HUES6 (cell line): ENCODE results near the gene RAD51B.

Source experiments
- H3K27ac ChIP-seq: 2 replicates; pipeline ENCODE4 v1.7.0; 2013; ENCODE audit warnings: low read depth, mild to moderate bottlenecking, low read length, inconsistent platforms
- H3K27me3 ChIP-seq: 2 replicates; pipeline ENCODE4 v1.6.1; 2013; ENCODE audit warnings: low read length; ENCODE audit not compliant: control insufficient read depth, insufficient read depth
- H3K36me3 ChIP-seq: 2 replicates; pipeline ENCODE4 v1.6.1; 2013; ENCODE audit warnings: low read length; ENCODE audit not compliant: control insufficient read depth, insufficient read depth
- H3K4me1 ChIP-seq: 2 replicates; pipeline ENCODE4 v1.6.1; 2013; ENCODE audit warnings: low read length; ENCODE audit not compliant: control insufficient read depth, insufficient read depth
- H3K4me3 ChIP-seq: 2 replicates; pipeline ENCODE4 v1.5.1; 2013; ENCODE audit warnings: low read depth, low read length
- H3K9ac ChIP-seq: one replicate; pipeline ENCODE4 v1.6.1; 2013; ENCODE audit warnings: mild to moderate bottlenecking, low read length
- H3K9me3 ChIP-seq: 2 replicates; pipeline ENCODE4 v1.6.1; 2013; ENCODE audit warnings: low read depth, low read length; ENCODE audit not compliant: control insufficient read depth, insufficient read depth

RAD51B gene

GRCh38 chr14:67951529-67952135, 132.1 kb downstream of the RAD51B start:
- H3K27me3 ChIP-seq = no peaks in the 10 kb centered on the region
- no peak overlapping the region for H3K9ac ChIP-seq
- no peaks in the 10 kb centered on the region for H3K36me3 ChIP-seq
- H3K4me3 ChIP-seq = no peak overlapping the region
- no peak overlapping the region for H3K27ac ChIP-seq
- peaks cover 13% of the 10 kb centered on the region for H3K9me3 ChIP-seq
- no peaks in the 10 kb centered on the region for H3K4me1 ChIP-seq

GRCh38 chr14:67952381-67952780, 132.8 kb downstream of the RAD51B start:
- Histone ChIP-seq H3K4me1 (no peaks in the 10 kb centered on the region), H3K9ac (no peak overlapping the region), H3K4me3 (no peak overlapping the region), H3K9me3 (peaks cover 13% of the 10 kb centered on the region), H3K27me3 (no peaks in the 10 kb centered on the region), H3K36me3 (no peaks in the 10 kb centered on the region), H3K27ac (no peak overlapping the region)

GRCh38 chr14:67952786-67953185, 133.2 kb downstream of the RAD51B start:
- Histone ChIP-seq H3K9ac (no peak overlapping the region), H3K27me3 (no peaks in the 10 kb centered on the region), H3K27ac (no peak overlapping the region), H3K4me1 (no peaks in the 10 kb centered on the region), H3K36me3 (no peaks in the 10 kb centered on the region), H3K4me3 (no peak overlapping the region), H3K9me3 (peaks cover 13% of the 10 kb centered on the region)

GRCh38 chr14:67955261-67955660, 135.7 kb downstream of the RAD51B start:
- peaks cover 2% of the 10 kb centered on the region; the same call in 1 of the 2 replicates for H3K9me3 ChIP-seq
- H3K27me3 ChIP-seq = no peaks in the 10 kb centered on the region
- no peaks in the 10 kb centered on the region for H3K4me1 ChIP-seq
- no peak overlapping the region for H3K4me3 ChIP-seq
- no peaks in the 10 kb centered on the region for H3K36me3 ChIP-seq
- no peak overlapping the region for H3K9ac ChIP-seq
- H3K27ac ChIP-seq = no peak overlapping the region

GRCh38 chr14:67957946-67958345, 138.4 kb downstream of the RAD51B start:
- Histone ChIP-seq H3K27ac (no peak overlapping the region), H3K9me3 (no peaks in the 10 kb centered on the region), H3K9ac (no peak overlapping the region), H3K27me3 (no peaks in the 10 kb centered on the region), H3K4me3 (no peak overlapping the region), H3K4me1 (no peaks in the 10 kb centered on the region), H3K36me3 (no peaks in the 10 kb centered on the region)

- H3K27ac ChIP-seq = no peak overlapping the region
- no peak overlapping the region for H3K4me3 ChIP-seq
- H3K36me3 ChIP-seq = 0 out of 2 replicates have a peak, but pooled peaks cover 4% of the 10 kb centered on the region
- H3K4me1 ChIP-seq = no peaks in the 10 kb centered on the region
- peaks cover 3% of the 10 kb centered on the region; the same call in 1 of the 2 replicates for H3K9me3 ChIP-seq
- H3K27me3 ChIP-seq = no peaks in the 10 kb centered on the region
- H3K9ac ChIP-seq = no peak overlapping the region
These were observed 142.1 kb downstream of the RAD51B start for GRCh38 chr14:67961676-67962075.

- no peak overlapping the region for H3K4me3 ChIP-seq
- H3K9ac ChIP-seq = no peak overlapping the region
- peaks cover 9% of the 10 kb centered on the region; the same call in 1 of the 2 replicates for H3K9me3 ChIP-seq
- no peaks in the 10 kb centered on the region for H3K27me3 ChIP-seq
- H3K36me3 ChIP-seq = peaks cover 8% of the 10 kb centered on the region; the same call in 1 of the 2 replicates
- H3K4me1 ChIP-seq = no peaks in the 10 kb centered on the region
- no peak overlapping the region for H3K27ac ChIP-seq
These were observed 142.7 kb downstream of the RAD51B start for GRCh38 chr14:67962215-67962644.

GRCh38 chr14:67963545-67963944, 144.0 kb downstream of the RAD51B start:
- H3K27me3 ChIP-seq = no peaks in the 10 kb centered on the region
- H3K4me1 ChIP-seq = no peaks in the 10 kb centered on the region
- H3K9ac ChIP-seq = no peak overlapping the region
- peaks cover 21% of the 10 kb centered on the region for H3K9me3 ChIP-seq
- H3K27ac ChIP-seq = no peak overlapping the region
- peaks cover 12% of the 10 kb centered on the region; the same call in 1 of the 2 replicates for H3K36me3 ChIP-seq
- H3K4me3 ChIP-seq = no peak overlapping the region

- Histone ChIP-seq H3K4me3 (no peak overlapping the region), H3K4me1 (no peaks in the 10 kb centered on the region), H3K9ac (no peak overlapping the region), H3K27ac (no peak overlapping the region), H3K9me3 (peaks cover 28% of the 10 kb centered on the region), H3K27me3 (no peaks in the 10 kb centered on the region), H3K36me3 (peaks cover 14% of the 10 kb centered on the region; the same call in 1 of the 2 replicates)
These were observed 144.6 kb downstream of the RAD51B start for GRCh38 chr14:67963960-67964812.

- Histone ChIP-seq H3K9ac (no peak overlapping the region), H3K36me3 (peaks cover 14% of the 10 kb centered on the region; the same call in 1 of the 2 replicates), H3K9me3 (peaks cover 30% of the 10 kb centered on the region), H3K27ac (no peak overlapping the region), H3K4me3 (no peak overlapping the region), H3K4me1 (peaks cover 6% of the 10 kb centered on the region; the same call in 1 of the 2 replicates), H3K27me3 (no peaks in the 10 kb centered on the region)
These were observed 146.1 kb downstream of the RAD51B start for GRCh38 chr14:67965696-67966095.

- H3K9me3 ChIP-seq = peaks cover 30% of the 10 kb centered on the region
- no peak overlapping the region for H3K4me3 ChIP-seq
- no peak overlapping the region for H3K27ac ChIP-seq
- H3K36me3 ChIP-seq = peaks cover 14% of the 10 kb centered on the region; the same call in 1 of the 2 replicates
- H3K27me3 ChIP-seq = no peaks in the 10 kb centered on the region
- peaks cover 21% of the 10 kb centered on the region for H3K4me1 ChIP-seq
- no peak overlapping the region for H3K9ac ChIP-seq
These were observed 147.6 kb downstream of the RAD51B start for GRCh38 chr14:67967206-67967605.
